Kidney (tissue), 14 donors: ENCODE measurements around the gene XAGE3. TPM values are rescaled to one million over a fixed set of nuclear protein-coding genes. Genes with fewer than 3 reads are reported as not detected.
"Not testable (repeated sequence)": the region's sequence is repeated elsewhere in the genome, so short reads cannot be mapped to it uniquely, and the experiment has no call there.

Experiments used
- DNase-seq, 5 donors: peaks; one replicate each; pipeline ENCODE4 v3.0.0-alpha.2; 2013 to 2020
- FAIRE-seq: peaks from 2 replicates; lab custom pipeline; 2012; peaks lifted over from hg19 to GRCh38; lab: Jason Lieb, UNC
- H3K27ac ChIP-seq, 2 donors: one replicate each; pipeline ENCODE4 v1.7.0; 2013; ENCODE audit warnings: low read depth in 2 of 2, low read length in 2 of 2, inconsistent platforms in 1 of 2
- H3K27me3 ChIP-seq: one replicate; pipeline ENCODE4 v1.7.1; 2013; ENCODE audit warnings: low read length, inconsistent platforms; ENCODE audit not compliant: control insufficient read depth, insufficient read depth
- H3K36me3 ChIP-seq, 3 donors: one replicate each; pipeline versions ENCODE4 v1.7.0 to v1.7.1; 2013; ENCODE audit warnings: low read length in 3 of 3, control low read depth in 1 of 3, inconsistent platforms in 1 of 3; ENCODE audit not compliant: insufficient read depth in 3 of 3, control insufficient read depth in 2 of 3
- H3K4me1 ChIP-seq, 3 donors: one replicate each; pipeline versions ENCODE4 v1.7.0 to v1.7.1; 2013; ENCODE audit warnings: low read length in 3 of 3, inconsistent platforms in 1 of 3, low read depth in 1 of 3; ENCODE audit not compliant: control insufficient read depth in 2 of 3, insufficient read depth in 2 of 3
- H3K4me3 ChIP-seq, 3 donors: one replicate each; pipeline versions ENCODE4 v1.7.0 to v1.8.1; 2013; ENCODE audit warnings: low read length in 3 of 3, control low read depth in 1 of 3, inconsistent platforms in 1 of 3
- H3K9ac ChIP-seq, 3 donors: one replicate each; pipeline versions ENCODE4 v1.7.0 to v1.7.1; 2013; ENCODE audit warnings: low read length in 3 of 3, control low read depth in 1 of 3, inconsistent platforms in 1 of 3
- H3K9me3 ChIP-seq, 3 donors: one replicate each; pipeline versions ENCODE4 v1.7.0 to v1.7.1; 2013; ENCODE audit warnings: low read length in 3 of 3, control low read depth in 1 of 3, inconsistent platforms in 1 of 3; ENCODE audit not compliant: control insufficient read depth in 2 of 3, insufficient read depth in 1 of 3
- CTCF ChIP-seq: IDR thresholded peaks from 3 replicates; pipeline ENCODE4 v1.5.1; 2012; ENCODE audit warnings: mild to moderate bottlenecking, moderate library complexity, borderline replicate concordance; ENCODE audit not compliant: insufficient read depth; ENCODE audit errors: extremely low read depth
- intact Hi-C: fragments of 100-400 bp; cut with DNase I; formaldehyde crosslinking; loops from one replicate; pipeline ENCODE4 v1.11.1; 2022
- polyA plus RNA-seq: library from polyadenylated mRNA; stranded (reverse); fragments of 350-450 nt; fragmentation: Illumina TruSeq; extraction: RNeasy Lipid Tissue Mini Kit (QIAGEN cat#74804); gene quantifications from one replicate; pipeline ENCODE4 v1.2.3, GENCODE V29; 2014; ENCODE audit warnings: low read depth, low replicate concordance; ENCODE audit not compliant: insufficient read depth
- total RNA-seq: library from RNA; stranded (reverse); fragmentation: NEBNext Ultra II Directional; extraction: Animal tissue kit (Norgen Biotek cat#: 25700); gene quantifications from one replicate; pipeline ENCODE4 v1.2.1, GENCODE V29; 2021
- donor health status: control.
- donor health status: control.
- donor health status: control.
- donor health status: control.
- donor health status: control.
- donor health status: DM: yes; HTN: yes; CAD: no.
- donor health status: Normal renal cell carcinoma (clear cell type).

XAGE3 gene
- total and polyA plus RNA-seq, 2 donors from 2014 or later, result not detected

DNA sequence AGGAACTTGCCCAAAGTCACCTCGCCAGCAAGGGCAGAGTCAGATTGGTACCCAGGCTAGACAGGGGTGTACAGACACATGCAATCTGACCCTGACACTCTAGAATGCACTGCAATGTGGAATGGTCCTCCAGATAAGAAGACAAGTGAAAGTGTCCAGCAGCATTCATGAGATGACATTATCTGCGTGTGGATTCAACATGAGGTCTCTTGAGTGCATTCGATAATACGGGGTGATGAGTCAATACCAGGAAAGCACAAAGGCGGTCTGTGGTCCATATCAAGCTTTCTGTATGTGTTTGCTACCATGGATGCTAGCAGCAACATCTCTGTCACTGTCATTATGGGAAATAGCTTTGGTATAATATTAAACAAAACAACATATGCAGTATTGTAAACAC is 6.8 kb upstream of the XAGE3 start:
- DNase-seq, result no peak
- no peaks in the 10 kb centered on the region for H3K9me3 ChIP-seq
- no peak overlapping the region for H3K9ac ChIP-seq
- intact Hi-C loops, result no loop called here
- no peak for FAIRE-seq
- H3K27ac ChIP-seq, result no peak overlapping the region
- no peak for TF ChIP-seq CTCF
- H3K4me3 ChIP-seq, result no peak overlapping the region
- no peaks in the 10 kb centered on the region for H3K27me3 ChIP-seq
- H3K4me1 ChIP-seq, result no peaks in the 10 kb centered on the region
- no peaks in the 10 kb centered on the region for H3K36me3 ChIP-seq

DNA sequence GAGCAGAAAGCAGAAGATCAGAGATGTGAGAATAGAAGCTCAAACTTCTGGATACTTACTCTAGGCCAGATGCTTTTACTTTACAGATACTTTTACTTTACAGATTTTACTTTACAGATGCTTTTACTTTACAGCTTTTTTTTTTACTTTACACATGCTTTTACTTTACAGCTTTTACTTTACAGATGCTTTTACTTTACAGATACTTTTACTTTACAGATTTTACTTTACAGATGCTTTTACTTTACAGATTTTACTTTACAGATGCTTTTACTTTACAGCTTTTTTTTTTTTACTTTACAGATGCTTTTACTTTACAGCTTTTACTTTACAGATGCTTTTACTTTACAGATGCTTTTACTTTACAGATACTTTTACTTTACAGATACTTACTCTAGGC is 5.9 kb upstream of the XAGE3 start:
- DNase-seq, FAIRE-seq, H3K27ac ChIP-seq, H3K4me1 ChIP-seq, H3K9ac ChIP-seq, H3K4me3 ChIP-seq, H3K9me3 ChIP-seq, H3K27me3 ChIP-seq, intact Hi-C loops, H3K36me3 ChIP-seq: not testable (repeated sequence)

DNA sequence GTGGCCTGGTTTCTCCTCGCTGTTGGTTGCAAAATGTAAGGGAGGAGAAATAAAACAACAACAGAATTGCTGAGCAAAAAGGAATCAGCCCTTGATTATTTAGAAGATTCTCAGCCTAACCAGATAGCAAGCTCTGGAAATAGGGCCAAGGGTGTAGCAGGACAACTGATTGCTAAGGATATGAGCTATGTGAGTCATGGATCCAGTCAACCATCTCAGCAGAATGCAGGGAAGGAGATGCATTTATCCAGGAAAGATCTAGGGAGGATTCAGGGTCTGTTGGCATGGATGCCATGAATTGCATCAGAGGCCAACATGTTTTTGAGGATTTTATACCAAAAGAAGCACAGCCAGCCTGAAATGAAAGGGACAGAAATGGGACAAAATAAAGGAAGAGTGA is 2.2 kb upstream of the XAGE3 start:
- no peak overlapping the region for H3K9ac ChIP-seq
- H3K27me3 ChIP-seq, result no peaks in the 10 kb centered on the region
- no peaks in the 10 kb centered on the region for H3K4me1 ChIP-seq
- H3K4me3 ChIP-seq, result no peak overlapping the region
- no peaks in the 10 kb centered on the region for H3K36me3 ChIP-seq
- TF ChIP-seq CTCF, result no peak
- intact Hi-C loops, result no loop called here
- H3K27ac ChIP-seq, result no peak overlapping the region
- DNase-seq (no peak), FAIRE-seq (no peak)
- H3K9me3 ChIP-seq, result no peaks in the 10 kb centered on the region

GRCh38 chrX:52865343-52865998 is 2.4 kb downstream of the XAGE3 start:
- no peaks in the 10 kb centered on the region for H3K36me3 ChIP-seq
- H3K9me3 ChIP-seq, result no peaks in the 10 kb centered on the region
- no peaks in the 10 kb centered on the region for H3K27me3 ChIP-seq
- TF ChIP-seq CTCF, result no peak
- H3K4me3 ChIP-seq, result no peak overlapping the region
- intact Hi-C loops, result no loop called here
- peak overlapping the region; percentile 20 to 43 for H3K27ac ChIP-seq
- no peaks in the 10 kb centered on the region for H3K4me1 ChIP-seq
- DNase-seq (peak in 2 of 5 donors; percentile 22 to 32), FAIRE-seq (peak; percentile 32)
- H3K9ac ChIP-seq, result no peak overlapping the region

GRCh38 chrX:52856991-52857525 is 10.8 kb downstream of the XAGE3 start:
- H3K4me3 ChIP-seq, H3K36me3 ChIP-seq, H3K9me3 ChIP-seq, H3K27me3 ChIP-seq, H3K27ac ChIP-seq, intact Hi-C loops, H3K4me1 ChIP-seq, DNase-seq, H3K9ac ChIP-seq: not testable (repeated sequence)
- peak; percentile 17 for FAIRE-seq
